Endothelial cell of umbilical vein (primary cell): ENCODE results near the gene SIGLEC10.

Experiments
- EZH2 ChIP-seq: IDR thresholded peaks from 2 replicates; pipeline ENCODE4 v1.6.1; 2012; ENCODE audit warnings: borderline replicate concordance, low read depth, mild to moderate bottlenecking, moderate library complexity, low read length, inconsistent platforms; ENCODE audit not compliant: severe bottlenecking
- POLR2AphosphoS5 ChIP-seq: IDR thresholded peaks from 2 replicates; pipeline ENCODE4 v1.6.1; 2012; ENCODE audit warnings: low read depth, mild to moderate bottlenecking, control low read depth, low read length, moderate library complexity; ENCODE audit not compliant: insufficient read depth
- TF ChIP-seq, protein P1 (sequence below), 2 donors: IDR thresholded peaks; 1 replicate in 1 of 2; 2 replicates in 1 of 2; pipeline ENCODE4 v1.5.1; 2011; ENCODE audit warnings: low read length in 2 of 2, mild to moderate bottlenecking in 2 of 2, moderate library complexity in 2 of 2, control low read depth in 1 of 2, inconsistent platforms in 1 of 2, low read depth in 1 of 2; ENCODE audit not compliant: insufficient read depth in 1 of 2; ENCODE audit errors: extremely low read depth in 1 of 2

DNA sequence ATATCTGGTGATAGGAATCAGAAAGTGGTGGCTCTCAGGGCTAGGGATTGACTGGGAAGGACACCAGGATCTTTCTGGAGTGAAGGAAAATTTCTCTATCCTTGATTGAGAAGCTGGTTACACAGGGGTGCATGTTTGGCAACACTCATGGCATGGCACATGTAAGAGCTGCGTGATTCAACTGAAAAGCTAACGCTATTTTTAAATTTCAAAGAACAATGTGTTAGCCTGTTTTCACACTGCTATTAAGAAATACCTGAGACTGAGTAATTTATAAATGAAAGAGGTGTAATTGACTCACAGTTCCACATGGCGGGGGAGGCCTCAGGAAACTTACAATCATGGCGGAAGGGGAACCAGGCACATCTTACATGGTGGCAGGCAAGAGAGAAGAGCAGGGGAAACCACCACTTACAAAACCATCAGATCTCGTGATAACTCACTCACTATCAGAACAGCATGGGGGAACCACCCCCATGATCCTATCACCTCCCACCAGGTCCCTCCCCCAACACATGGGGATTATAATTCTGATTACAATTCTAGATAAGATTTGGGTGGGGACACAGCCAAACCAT, 33.4 kb upstream of the SIGLEC10 start:
- TF ChIP-seq, protein P1, sequence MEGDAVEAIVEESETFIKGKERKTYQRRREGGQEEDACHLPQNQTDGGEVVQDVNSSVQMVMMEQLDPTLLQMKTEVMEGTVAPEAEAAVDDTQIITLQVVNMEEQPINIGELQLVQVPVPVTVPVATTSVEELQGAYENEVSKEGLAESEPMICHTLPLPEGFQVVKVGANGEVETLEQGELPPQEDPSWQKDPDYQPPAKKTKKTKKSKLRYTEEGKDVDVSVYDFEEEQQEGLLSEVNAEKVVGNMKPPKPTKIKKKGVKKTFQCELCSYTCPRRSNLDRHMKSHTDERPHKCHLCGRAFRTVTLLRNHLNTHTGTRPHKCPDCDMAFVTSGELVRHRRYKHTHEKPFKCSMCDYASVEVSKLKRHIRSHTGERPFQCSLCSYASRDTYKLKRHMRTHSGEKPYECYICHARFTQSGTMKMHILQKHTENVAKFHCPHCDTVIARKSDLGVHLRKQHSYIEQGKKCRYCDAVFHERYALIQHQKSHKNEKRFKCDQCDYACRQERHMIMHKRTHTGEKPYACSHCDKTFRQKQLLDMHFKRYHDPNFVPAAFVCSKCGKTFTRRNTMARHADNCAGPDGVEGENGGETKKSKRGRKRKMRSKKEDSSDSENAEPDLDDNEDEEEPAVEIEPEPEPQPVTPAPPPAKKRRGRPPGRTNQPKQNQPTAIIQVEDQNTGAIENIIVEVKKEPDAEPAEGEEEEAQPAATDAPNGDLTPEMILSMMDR (IDR thresholded peaks at IDR 0.05; ENCODE audit: extremely low read depth in 1 of 2, insufficient read depth in 1 of 2, low read depth in 1 of 2, low read length in 2 of 2): no peak
- TF ChIP-seq EZH2 (no peak), POLR2AphosphoS5 (no peak)
